IMR-90 (cell line): Measurements from ENCODE around the gene DSC3. TPM values are rescaled to one million over a fixed set of nuclear protein-coding genes. Genes with fewer than 3 reads are reported as not detected.

ENCODE experiments used
- ATAC-seq: fragments of 200-7000 bp; cut with Tn5 transposase; 2 replicates; pipeline ENCODE4 v1.9.1; 2020; ENCODE audit warnings: low read depth, mild to moderate bottlenecking, moderate library complexity
- BruUV-seq: library from RNA; stranded (reverse); fragments of 400-500 nt; replicated peaks from 2 replicates; lab custom pipeline; 2021; lab: Mats Ljungman, UMichigan
- CTCF ChIA-PET: fragments of 300-600 bp; formaldehyde crosslinking; extraction: SDS; loops from one replicate; lab custom pipeline; 2021; ENCODE audit warnings: antibody characterized with exemption; lab: Yijun Ruan, JAX
- POLR2A ChIA-PET: fragments of 300-600 bp; sonication (Branson Sonifier 250); formaldehyde crosslinking; loops from one replicate; lab custom pipeline; 2022; ENCODE audit warnings: antibody characterized with exemption; ENCODE audit not compliant: unreplicated experiment; lab: Charles Lee
- DNase-seq: peaks from one replicate; pipeline ENCODE4 v3.0.0; 2013
- H2AFZ ChIP-seq: replicated peaks from 2 replicates; pipeline ENCODE3; 2013; ENCODE audit warnings: low read length, mild to moderate bottlenecking; ENCODE audit not compliant: poor library complexity
- H2AK5ac ChIP-seq: 2 replicates; pipeline ENCODE4 v1.6.1; 2013; ENCODE audit warnings: low read depth, low read length, inconsistent platforms
- H2AK9ac ChIP-seq: replicated peaks from 2 replicates; pipeline ENCODE3; 2013; ENCODE audit warnings: mild to moderate bottlenecking, low read depth, low read length, moderate library complexity; ENCODE audit not compliant: poor library complexity
- H2BK120ac ChIP-seq: 2 replicates; pipeline ENCODE4 v1.6.1; 2013; ENCODE audit warnings: low read depth, low read length, inconsistent platforms
- H2BK15ac ChIP-seq: 3 replicates; pipeline ENCODE4 v1.6.1; 2013; ENCODE audit warnings: low read depth, low read length, inconsistent platforms
- H2BK20ac ChIP-seq: 2 replicates; pipeline ENCODE4 v1.6.1; 2013; ENCODE audit warnings: low read depth, mild to moderate bottlenecking, inconsistent platforms, low read length, moderate library complexity
- H2BK5ac ChIP-seq: 2 replicates; pipeline ENCODE4 v1.6.1; 2013; ENCODE audit warnings: mild to moderate bottlenecking, low read depth, low read length, inconsistent platforms; ENCODE audit not compliant: poor library complexity, severe bottlenecking
- H3K14ac ChIP-seq: replicated peaks from 2 replicates; pipeline ENCODE4 v1.6.1; 2013; ENCODE audit warnings: low read depth, low read length, inconsistent platforms
- H3K18ac ChIP-seq: 2 replicates; pipeline ENCODE4 v1.6.1; 2013; ENCODE audit warnings: low read depth, low read length, control low read depth
- H3K23ac ChIP-seq: 2 replicates; pipeline ENCODE4 v1.6.1; 2013; ENCODE audit warnings: low read depth, low read length, inconsistent platforms
- H3K27ac ChIP-seq: 2 replicates; pipeline ENCODE4 v1.5.1; 2013; ENCODE audit warnings: mild to moderate bottlenecking, control low read depth, low read length; ENCODE audit not compliant: insufficient read depth
- H3K27me3 ChIP-seq: 2 replicates; pipeline ENCODE4 v1.6.1; 2013; ENCODE audit warnings: low read length; ENCODE audit not compliant: control insufficient read depth, insufficient read depth
- H3K36me3 ChIP-seq: 2 replicates; pipeline ENCODE4 v1.6.1; 2013; ENCODE audit warnings: low read length, mixed read lengths; ENCODE audit not compliant: control insufficient read depth, insufficient read depth
- H3K4ac ChIP-seq: 2 replicates; pipeline ENCODE4 v1.6.1; 2013; ENCODE audit warnings: low read depth, low read length, inconsistent platforms
- H3K4me1 ChIP-seq: 2 replicates; pipeline ENCODE4 v1.6.1; 2013; ENCODE audit warnings: low read length, mixed read lengths; ENCODE audit not compliant: control insufficient read depth, insufficient read depth
- H3K4me2 ChIP-seq: 2 replicates; pipeline ENCODE4 v1.6.1; 2013; ENCODE audit warnings: low read depth, mild to moderate bottlenecking, control low read depth, low read length, moderate library complexity
- H3K4me3 ChIP-seq: 2 replicates; pipeline ENCODE4 v1.5.1; 2013; ENCODE audit warnings: low read depth, mild to moderate bottlenecking, control low read depth, low read length, moderate library complexity; ENCODE audit not compliant: insufficient read depth
- H3K56ac ChIP-seq: 2 replicates; pipeline ENCODE4 v1.6.1; 2013; ENCODE audit warnings: low read length, inconsistent platforms; ENCODE audit not compliant: insufficient read depth; ENCODE audit errors: extremely low read depth
- H3K79me1 ChIP-seq, 2 experiments: 2 replicates each; pipeline ENCODE4 v1.6.1; 2013; ENCODE audit warnings: low read length in 2 of 2, inconsistent platforms in 1 of 2, low read depth in 1 of 2
- H3K9ac ChIP-seq: 2 replicates; pipeline ENCODE4 v1.6.1; 2013; ENCODE audit warnings: low read depth, low read length, control low read depth
- H3K9me1 ChIP-seq: 2 replicates; pipeline ENCODE4 v1.6.1; 2013; ENCODE audit warnings: low read length, inconsistent platforms; ENCODE audit not compliant: insufficient read depth
- H3K9me3 ChIP-seq: 2 replicates; pipeline ENCODE4 v1.6.1; 2013; ENCODE audit warnings: low read length; ENCODE audit not compliant: control insufficient read depth, insufficient read depth
- H4K20me1 ChIP-seq: 2 replicates; pipeline ENCODE4 v1.6.1; 2013; ENCODE audit warnings: low read length, inconsistent platforms; ENCODE audit not compliant: insufficient read depth
- H4K5ac ChIP-seq: 2 replicates; pipeline ENCODE4 v1.6.1; 2013; ENCODE audit warnings: mild to moderate bottlenecking, low read depth, low read length, control low read depth
- H4K8ac ChIP-seq, 2 experiments: 2 replicates each; pipeline ENCODE4 v1.6.1; 2013; ENCODE audit warnings: low read depth in 2 of 2, low read length in 2 of 2, control low read depth in 1 of 2, inconsistent platforms in 1 of 2
- H4K91ac ChIP-seq: 2 replicates; pipeline ENCODE4 v1.6.1; 2013; ENCODE audit warnings: low read depth, low read length, inconsistent platforms; ENCODE audit not compliant: insufficient read depth
- BHLHE40 ChIP-seq: fragments of 150-350 bp; IDR thresholded peaks from 2 replicates; pipeline ENCODE4 v1.6.1; 2016; ENCODE audit warnings: mild to moderate bottlenecking, low read depth, low read length
- CEBPB ChIP-seq: IDR thresholded peaks from 2 replicates; pipeline ENCODE4 v1.6.1; 2012; ENCODE audit warnings: low read depth, low read length, improper control_type of control experiment
- CHD1 ChIP-seq: IDR thresholded peaks from 2 replicates; pipeline ENCODE4 v1.6.1; 2012; ENCODE audit warnings: low read depth, low read length, improper control_type of control experiment
- MAFK ChIP-seq: IDR thresholded peaks from 2 replicates; pipeline ENCODE4 v1.6.1; 2012; ENCODE audit warnings: low read depth, low read length, improper control_type of control experiment
- MAZ ChIP-seq: IDR thresholded peaks from 2 replicates; pipeline ENCODE4 v1.6.1; 2012; ENCODE audit warnings: low read depth, mild to moderate bottlenecking, low read length, improper control_type of control experiment, moderate library complexity, borderline replicate concordance
- MXI1 ChIP-seq: IDR thresholded peaks from 2 replicates; pipeline ENCODE4 v1.6.1; 2012; ENCODE audit warnings: low read depth, mild to moderate bottlenecking, low read length, moderate library complexity, borderline replicate concordance
- POLR2A ChIP-seq: IDR thresholded peaks from 2 replicates; pipeline ENCODE4 v1.6.1; 2012; ENCODE audit warnings: mild to moderate bottlenecking, low read depth, low read length
- RAD21 ChIP-seq: IDR thresholded peaks from 2 replicates; pipeline ENCODE4 v1.6.1; 2012; ENCODE audit warnings: low read length, improper control_type of control experiment
- SMC3 ChIP-seq: fragments of 150-350 bp; IDR thresholded peaks from 2 replicates; pipeline ENCODE4 v1.6.1; 2016; ENCODE audit warnings: low read depth, mild to moderate bottlenecking, antibody characterized with exemption, low read length, moderate library complexity
- WGBS, 2 experiments: methylation state at CpG; one replicate each; pipeline versions ENCODE4 v1.1.5 to v1.1.7; 2013; ENCODE audit warnings: missing lambda C conversion rate in 2 of 2; ENCODE audit not compliant: insufficient read length in 1 of 2; ENCODE audit errors: extremely low coverage in 2 of 2; 5-methylcytosine and 5-hydroxymethylcytosine counted together
- dilution Hi-C: fragments of 300-500 bp; cut with HindIII; formaldehyde crosslinking; loops from one replicate; pipeline ENCODE4 v1.14.3; 2018; ENCODE audit warnings: low sequenced_read_pairs; ENCODE audit not compliant: unreplicated experiment
- in situ Hi-C: fragments of 300-500 bp; cut with MboI; formaldehyde crosslinking; loops from 3 replicates; pipeline ENCODE4 v1.14.3; 2019; ENCODE audit warnings: low sequenced_read_pairs, inconsistent platforms, mixed read lengths
- intact Hi-C: fragments of 100-400 bp; cut with micrococcal nuclease; formaldehyde crosslinking; loops from 2 replicates; pipeline ENCODE4 v1.10.0; 2022
- polyA plus RNA-seq, 3 experiments: library from polyadenylated mRNA; depleted of rRNA; stranded (reverse); fragments of >200 nt; gene quantifications; 2 replicates each; pipeline ENCODE4 v1.2.3, GENCODE V29; 2012; ENCODE audit warnings: low replicate concordance in 1 of 3
- total RNA-seq: library from RNA; depleted of rRNA; stranded (reverse); fragments of >200 nt; gene quantifications from 2 replicates; pipeline ENCODE4 v1.2.3, GENCODE V29; 2012
- TF ChIP-seq, protein P1 (sequence below): conservative IDR thresholded peaks from 2 replicates; pipeline ENCODE4 v1.5.1; 2012; ENCODE audit warnings: mild to moderate bottlenecking, low read depth, low read length, improper control_type of control experiment
- TF ChIP-seq, protein P2 (sequence below): fragments of 150-350 bp; IDR thresholded peaks from 2 replicates; pipeline ENCODE4 v1.6.1; 2017; ENCODE audit warnings: mild to moderate bottlenecking, antibody characterized with exemption, low read length, low read depth

Gene DSC3
- total and polyA plus RNA-seq, 2 of the 4 experiments (the other 2 are of a cell fraction) = under 0.01 to 0.09 TPM

DNA sequence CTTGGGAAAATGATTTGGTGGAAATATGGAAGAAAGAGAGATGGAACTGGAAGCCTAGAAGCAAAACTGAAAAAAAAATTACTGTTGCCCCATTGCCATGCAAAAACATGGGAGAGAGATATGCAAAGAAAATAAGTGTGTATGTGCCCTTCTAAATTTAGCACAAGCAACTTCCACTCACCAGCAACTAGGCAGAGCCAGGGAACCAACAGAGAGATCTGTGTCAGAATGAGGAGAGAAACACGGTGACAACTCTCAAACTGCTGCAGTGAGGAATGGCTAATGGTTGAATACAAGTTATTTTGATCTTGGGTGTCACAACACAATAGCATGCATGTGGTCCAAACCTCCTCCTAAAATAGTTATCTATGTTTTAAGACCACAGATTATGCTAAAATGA lies 48.8 kb upstream of the DSC3 start:
- Histone ChIP-seq H3K23ac (no peak overlapping the region), H3K18ac (no peak overlapping the region), H4K91ac (no peak overlapping the region), H3K4me2 (no peak overlapping the region), H3K9me3 (no peaks in the 10 kb centered on the region), H3K27ac (no peak overlapping the region), H3K4ac (no peak overlapping the region), H3K9ac (no peak overlapping the region), H2BK20ac (no peak overlapping the region), H3K4me3 (no peak overlapping the region), H3K27me3 (no peaks in the 10 kb centered on the region), H2AFZ (no peak overlapping the region), H2BK15ac (no peak overlapping the region), H2BK5ac (no peak overlapping the region), H3K36me3 (no peaks in the 10 kb centered on the region), H3K9me1 (no peaks in the 10 kb centered on the region), H3K79me1 (no peaks in the 10 kb centered on the region), H2AK9ac (no peak overlapping the region), H3K4me1 (no peaks in the 10 kb centered on the region), H3K14ac (no peak overlapping the region), H4K5ac (no peak overlapping the region), H2BK120ac (no peak overlapping the region), H4K8ac (no peak overlapping the region), H3K56ac (no peak overlapping the region), H4K20me1 (no peaks in the 10 kb centered on the region), H2AK5ac (no peak overlapping the region)
- WGBS, 2 experiments = no CpG with 5 or more reads among the region's 1 CpG
- ATAC-seq (no peak), DNase-seq (no peak)
- dilution Hi-C loops (no loop called here), in situ Hi-C loops (no loop called here), intact Hi-C loops (no loop called here)
- TF ChIP-seq RAD21 (no peak), MXI1 (no peak), MAFK (no peak), MAZ (no peak), SMC3 (no peak), BHLHE40 (no peak), POLR2A (no peak), CHD1 (no peak), CEBPB (no peak)
- TF ChIP-seq, protein P1, sequence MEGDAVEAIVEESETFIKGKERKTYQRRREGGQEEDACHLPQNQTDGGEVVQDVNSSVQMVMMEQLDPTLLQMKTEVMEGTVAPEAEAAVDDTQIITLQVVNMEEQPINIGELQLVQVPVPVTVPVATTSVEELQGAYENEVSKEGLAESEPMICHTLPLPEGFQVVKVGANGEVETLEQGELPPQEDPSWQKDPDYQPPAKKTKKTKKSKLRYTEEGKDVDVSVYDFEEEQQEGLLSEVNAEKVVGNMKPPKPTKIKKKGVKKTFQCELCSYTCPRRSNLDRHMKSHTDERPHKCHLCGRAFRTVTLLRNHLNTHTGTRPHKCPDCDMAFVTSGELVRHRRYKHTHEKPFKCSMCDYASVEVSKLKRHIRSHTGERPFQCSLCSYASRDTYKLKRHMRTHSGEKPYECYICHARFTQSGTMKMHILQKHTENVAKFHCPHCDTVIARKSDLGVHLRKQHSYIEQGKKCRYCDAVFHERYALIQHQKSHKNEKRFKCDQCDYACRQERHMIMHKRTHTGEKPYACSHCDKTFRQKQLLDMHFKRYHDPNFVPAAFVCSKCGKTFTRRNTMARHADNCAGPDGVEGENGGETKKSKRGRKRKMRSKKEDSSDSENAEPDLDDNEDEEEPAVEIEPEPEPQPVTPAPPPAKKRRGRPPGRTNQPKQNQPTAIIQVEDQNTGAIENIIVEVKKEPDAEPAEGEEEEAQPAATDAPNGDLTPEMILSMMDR = no peak
- TF ChIP-seq, protein P2, sequence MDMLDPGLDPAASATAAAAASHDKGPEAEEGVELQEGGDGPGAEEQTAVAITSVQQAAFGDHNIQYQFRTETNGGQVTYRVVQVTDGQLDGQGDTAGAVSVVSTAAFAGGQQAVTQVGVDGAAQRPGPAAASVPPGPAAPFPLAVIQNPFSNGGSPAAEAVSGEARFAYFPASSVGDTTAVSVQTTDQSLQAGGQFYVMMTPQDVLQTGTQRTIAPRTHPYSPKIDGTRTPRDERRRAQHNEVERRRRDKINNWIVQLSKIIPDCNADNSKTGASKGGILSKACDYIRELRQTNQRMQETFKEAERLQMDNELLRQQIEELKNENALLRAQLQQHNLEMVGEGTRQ = no peak
- ChIA-PET POLR2A (no interaction called here), CTCF (no interaction called here)
- BruUV-seq = no TSS peak
